Left renal cortex interstitium (tissue), 4 donors: ENCODE results near the gene PRSS12. TPM values are rescaled to one million over a fixed set of nuclear protein-coding genes. Genes with fewer than 3 reads are reported as not detected.

Source experiments
- DNase-seq, 4 donors: peaks; one replicate each; pipeline ENCODE4 v3.0.0-alpha.2; 2013; ENCODE audit warnings: low read depth in 4 of 4, low spot score in 2 of 4, missing footprints in 1 of 4
- polyA plus RNA-seq, 4 donors: library from polyadenylated mRNA; unstranded; fragments of 120-200 nt; gene quantifications; one replicate each; pipeline ENCODE4 v1.2.1, GENCODE V29; 2013; ENCODE audit not compliant: insufficient read length in 4 of 4

Gene PRSS12
- polyA plus RNA-seq, 4 donors: 6.0 to 15.3 (median 12.3) TPM

- DNase-seq: no peak
Observed at GRCh38 chr4:118357601-118358000, 4.8 kb upstream of the PRSS12 start.

GRCh38 chr4:118356731-118357130, 3.9 kb upstream of the PRSS12 start:
- DNase-seq: no peak

- no peak for DNase-seq
Observed at GRCh38 chr4:118356111-118356510, 3.3 kb upstream of the PRSS12 start.

- no peak for DNase-seq
Observed at GRCh38 chr4:118354913-118355312, 2.1 kb upstream of the PRSS12 start.

GRCh38 chr4:118353534-118354030, 779 bp upstream of the PRSS12 start:
- DNase-seq: no peak

- no peak for DNase-seq
Observed at GRCh38 chr4:118351851-118352827, 664 bp downstream of the PRSS12 start.

GRCh38 chr4:118350961-118351360, 1.8 kb downstream of the PRSS12 start:
- DNase-seq: no peak

- DNase-seq: no peak
Observed at GRCh38 chr4:118348886-118349285, 3.9 kb downstream of the PRSS12 start.

- no peak for DNase-seq
Observed at GRCh38 chr4:118346495-118346894, 6.3 kb downstream of the PRSS12 start.

GRCh38 chr4:118345813-118346212, 7.0 kb downstream of the PRSS12 start:
- DNase-seq: no peak

- DNase-seq: no peak
Observed at GRCh38 chr4:118344801-118345200, 8.0 kb downstream of the PRSS12 start.

- DNase-seq: no peak
Observed at GRCh38 chr4:118343501-118343900, 9.3 kb downstream of the PRSS12 start.

- DNase-seq: no peak
Observed at GRCh38 chr4:118340109-118340508, 12.7 kb downstream of the PRSS12 start.

GRCh38 chr4:118338981-118339765, 13.6 kb downstream of the PRSS12 start:
- no peak for DNase-seq

GRCh38 chr4:118338518-118338917, 14.3 kb downstream of the PRSS12 start:
- DNase-seq: no peak

GRCh38 chr4:118337954-118338353, 14.8 kb downstream of the PRSS12 start:
- DNase-seq: no peak

GRCh38 chr4:118335774-118336173, 17.0 kb downstream of the PRSS12 start:
- no peak for DNase-seq

- no peak for DNase-seq
Observed at GRCh38 chr4:118335324-118335723, 17.5 kb downstream of the PRSS12 start.

- no peak for DNase-seq
Observed at GRCh38 chr4:118331352-118331751, 21.5 kb downstream of the PRSS12 start.

- no peak for DNase-seq
Observed at GRCh38 chr4:118329849-118330248, 23.0 kb downstream of the PRSS12 start.

- DNase-seq: peak in 2 of 4 donors; percentile 22 to 29
Observed at GRCh38 chr4:118327554-118328241, 25.1 kb downstream of the PRSS12 start.
